NCI-H1930 (cell line): ENCODE data around the gene GSK3B.
"Not testable (repeated sequence)": the region's sequence is repeated elsewhere in the genome, so short reads cannot be mapped to it uniquely, and the experiment has no call there.

ENCODE experiments used
- DNase-seq, 2 experiments: peaks; one replicate each; lab custom pipeline; 2025; lab: John Stamatoyannopoulos, UW

Gene GSK3B

DNA sequence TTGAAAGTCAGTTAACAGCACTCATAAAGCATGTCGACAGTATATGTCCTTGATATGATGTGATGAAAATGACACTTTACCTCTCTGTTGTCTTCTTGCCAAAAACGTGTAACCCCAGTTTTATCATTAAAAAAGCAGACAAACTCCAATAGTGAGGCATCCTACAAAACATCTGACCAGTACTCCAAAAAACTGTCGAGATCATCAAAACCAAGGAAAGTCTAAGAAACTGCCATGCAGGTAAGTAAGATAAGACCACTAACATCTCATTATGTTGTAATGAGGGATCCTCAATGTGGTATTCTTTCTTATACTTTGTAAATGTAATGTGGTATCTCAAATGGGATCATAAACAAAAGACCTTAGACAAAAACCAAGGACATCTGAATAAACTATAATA lies 160.0 kb downstream of the GSK3B start:
- DNase-seq: no peak

- DNase-seq: no peak
Observed at GRCh38 chr3:119933207-119933606, 161.0 kb downstream of the GSK3B start.

DNA sequence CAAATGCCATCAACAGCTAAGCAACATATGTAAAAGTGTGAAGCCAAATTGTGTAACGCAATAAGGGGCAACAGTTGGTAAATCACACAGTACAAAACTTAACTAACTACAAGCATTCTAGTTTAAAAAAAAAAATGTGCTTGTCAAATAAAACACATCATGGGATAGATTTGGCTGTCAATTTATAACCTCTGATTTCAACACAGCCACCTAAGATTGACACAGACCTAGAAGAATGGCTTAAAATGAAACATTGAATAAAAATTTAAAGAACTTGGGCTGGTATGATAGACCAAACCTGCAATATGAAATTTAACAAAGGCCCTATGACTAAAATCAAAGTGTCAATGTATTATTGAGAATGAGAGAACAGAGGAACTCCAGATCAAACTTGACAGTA lies 164.0 kb downstream of the GSK3B start:
- no peak for DNase-seq

DNA sequence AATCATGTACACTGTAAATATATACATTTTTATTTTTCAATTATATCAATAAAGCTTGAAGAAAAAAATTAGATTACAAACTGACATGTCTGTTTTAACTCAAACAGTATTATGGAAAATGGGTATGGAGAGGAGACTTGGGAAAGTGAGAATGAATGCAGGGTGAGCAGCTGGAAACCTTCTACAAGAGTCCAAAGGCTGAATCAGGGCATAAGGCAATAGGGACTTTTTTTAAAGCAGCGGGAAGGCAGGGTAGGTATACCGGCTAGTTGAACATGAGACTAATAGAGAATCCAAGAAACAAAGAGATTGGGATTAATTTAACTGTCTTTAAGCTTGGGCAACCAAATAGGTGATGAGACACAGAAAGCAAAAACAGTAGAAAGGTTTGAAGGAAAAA lies 167.1 kb downstream of the GSK3B start:
- DNase-seq: no peak

- DNase-seq: no peak
Observed at GRCh38 chr3:119924111-119925094, 169.8 kb downstream of the GSK3B start.

DNA sequence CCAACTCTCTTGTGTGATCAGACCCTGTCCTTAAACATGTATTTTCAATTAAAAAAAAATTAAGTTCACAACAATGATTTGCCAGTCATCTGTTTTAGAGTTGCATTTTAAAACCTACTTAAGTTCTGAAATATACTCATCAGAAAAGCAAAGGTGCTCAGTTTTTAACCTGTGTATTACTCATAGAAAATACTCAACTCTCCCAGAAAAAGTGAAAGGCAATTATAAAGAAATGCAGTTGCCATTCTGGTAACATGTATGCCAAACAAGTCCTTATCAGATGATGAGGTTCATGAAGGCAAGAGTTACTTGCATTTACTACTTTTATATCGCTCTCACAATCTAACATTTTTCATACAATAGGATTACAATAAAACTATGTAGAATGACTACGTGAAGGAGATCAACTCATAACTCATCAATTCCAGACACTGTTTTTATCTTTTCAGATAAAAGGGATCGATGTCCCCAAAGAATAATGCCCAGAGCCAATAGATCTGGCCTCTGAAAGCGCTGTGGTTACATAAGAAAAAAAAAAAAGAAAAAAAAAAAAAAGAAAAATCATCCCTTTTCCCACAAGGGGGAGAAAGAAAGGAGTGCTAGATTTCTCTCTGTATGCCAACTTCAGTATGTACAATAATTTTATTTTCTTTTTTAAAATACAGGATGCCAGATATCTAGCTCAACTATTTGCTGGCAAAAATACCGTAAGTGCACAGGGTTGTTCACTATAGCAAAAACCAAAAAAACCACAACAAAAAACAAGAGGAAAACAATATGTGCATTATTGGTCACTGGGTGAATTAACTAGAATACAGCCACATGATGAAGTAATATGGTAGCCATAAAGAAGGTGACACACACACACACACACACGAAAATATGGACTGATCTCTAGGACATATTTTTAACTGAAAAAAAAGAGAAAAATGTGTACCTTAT lies 175.0 kb downstream of the GSK3B start:
- DNase-seq: no peak

DNA sequence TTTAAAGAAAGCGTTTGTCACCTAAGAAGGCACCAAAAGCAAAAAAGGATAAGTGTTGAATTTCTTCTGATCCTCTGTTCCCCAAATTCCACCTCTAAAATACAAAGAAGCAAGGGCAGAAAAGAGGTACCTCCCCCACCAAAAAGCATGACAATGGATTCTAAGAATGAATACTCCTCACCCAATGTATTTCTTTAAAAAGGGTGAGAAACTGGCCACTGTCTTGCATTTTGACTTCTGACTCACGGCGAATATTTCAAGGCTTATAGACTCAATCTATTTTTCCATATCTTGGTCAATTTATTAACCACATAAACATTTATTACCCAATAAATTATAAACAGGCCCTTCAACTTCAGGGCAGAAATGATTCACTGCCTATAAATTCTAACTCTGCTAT lies 181.2 kb downstream of the GSK3B start:
- no peak for DNase-seq

- DNase-seq: no peak
Observed at GRCh38 chr3:119912220-119912619, 182.0 kb downstream of the GSK3B start.

- no peak for DNase-seq
Observed at GRCh38 chr3:119911748-119912147, 182.5 kb downstream of the GSK3B start.

DNA sequence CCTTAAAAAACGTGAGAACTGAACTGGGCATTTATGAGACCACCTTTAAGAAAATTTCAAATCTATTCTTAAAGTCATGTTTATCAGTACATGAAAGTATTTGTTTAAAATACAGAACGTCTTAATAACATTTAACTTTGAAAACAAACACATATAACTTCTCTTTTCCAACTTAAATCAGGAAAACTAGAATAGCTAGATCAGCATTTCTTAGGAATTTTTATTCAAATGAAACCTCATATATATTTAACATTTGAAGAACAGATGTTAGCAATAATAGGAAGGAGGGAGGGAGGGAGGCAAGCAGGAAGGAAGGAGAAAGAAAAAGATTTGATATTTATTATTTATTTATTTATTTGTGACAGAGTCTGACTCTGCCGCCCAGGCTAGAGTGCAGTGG lies 192.2 kb downstream of the GSK3B start:
- no peak for DNase-seq

DNA sequence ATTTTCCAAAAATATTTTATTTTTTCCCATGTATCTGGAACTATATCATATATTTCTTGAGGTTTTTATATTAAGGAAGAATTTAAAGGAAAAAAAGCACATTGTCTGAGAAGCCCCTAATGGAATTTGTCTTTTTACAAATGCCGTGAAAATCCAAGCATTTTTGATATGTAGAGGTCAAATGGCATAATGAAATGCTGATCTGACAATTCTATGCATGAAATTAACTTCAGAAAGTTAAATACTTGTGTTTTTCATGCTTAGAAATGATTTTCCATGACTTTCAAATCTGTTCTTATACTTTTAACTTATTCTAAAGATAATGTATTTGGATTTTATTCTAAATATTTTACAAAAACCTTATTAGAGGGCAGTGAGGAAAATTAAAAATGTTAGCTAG lies 193.1 kb downstream of the GSK3B start:
- DNase-seq: no peak

DNA sequence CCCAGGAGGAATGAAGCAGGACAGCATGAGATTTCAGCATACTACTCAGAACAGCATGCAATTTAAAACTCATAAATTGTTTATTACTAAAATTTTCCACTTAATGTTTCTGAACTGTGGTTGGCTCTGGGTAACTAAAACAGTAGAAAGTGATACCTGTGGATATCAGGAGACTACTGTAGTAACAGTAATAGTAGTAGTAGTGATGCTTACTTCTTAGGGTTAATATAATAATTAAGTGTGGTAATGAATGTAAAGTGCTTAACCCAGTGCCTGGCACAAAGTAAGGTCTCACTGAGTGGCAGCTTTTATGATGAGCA lies 195.1 kb downstream of the GSK3B start:
- DNase-seq: no peak

DNA sequence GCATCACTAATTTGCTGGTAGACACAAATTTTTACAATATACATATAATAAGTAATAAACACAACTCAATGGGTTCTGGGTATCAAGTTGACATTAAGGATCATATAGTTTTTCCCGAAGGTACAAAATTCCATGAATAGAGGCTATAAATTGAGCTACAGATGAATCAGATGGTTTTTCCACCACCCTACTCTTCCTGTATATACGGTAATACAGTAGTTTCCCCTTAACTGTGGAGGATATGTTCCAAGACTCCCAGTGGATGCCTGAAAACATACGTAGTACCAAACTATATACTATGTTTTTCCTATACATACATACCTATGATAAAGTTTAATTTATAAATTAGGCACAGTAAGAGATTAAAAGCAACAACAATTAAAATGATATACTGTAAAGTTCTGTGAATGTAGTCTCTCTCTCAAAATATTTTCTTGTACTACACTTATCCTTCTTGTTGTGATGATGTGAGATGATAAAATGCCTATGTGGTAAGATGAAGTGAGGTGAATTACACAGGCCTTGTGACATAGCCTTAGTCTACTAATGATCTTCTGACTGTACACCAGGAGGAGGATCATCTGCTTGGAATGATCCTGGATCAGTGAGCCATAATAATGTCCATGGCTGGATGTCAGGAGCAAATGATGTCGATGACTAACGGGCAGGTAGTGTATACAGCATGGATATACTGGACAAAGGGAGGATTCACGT lies 195.6 kb downstream of the GSK3B start:
- no peak for DNase-seq

DNA sequence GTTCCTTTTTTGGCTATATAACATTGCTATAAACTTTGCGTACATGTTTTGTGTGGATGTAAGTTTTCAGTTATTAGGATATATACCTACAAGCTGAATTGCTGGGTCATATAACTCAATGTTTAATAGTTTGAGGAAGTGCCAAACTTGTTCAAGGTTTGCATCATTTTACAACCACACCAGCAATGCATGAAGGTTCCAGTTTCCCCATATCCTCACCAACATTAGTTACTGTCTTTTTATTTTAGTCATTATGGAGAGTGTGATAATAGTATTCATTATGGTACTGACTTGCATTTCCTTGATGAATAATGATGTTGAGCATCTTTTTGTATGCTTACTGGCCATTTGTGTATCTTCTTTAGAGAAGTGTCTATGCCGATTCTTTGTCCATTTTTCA lies 200.1 kb downstream of the GSK3B start:
- DNase-seq: no peak

- DNase-seq: no peak
Observed at GRCh38 chr3:119893769-119894168, 200.5 kb downstream of the GSK3B start.

DNA sequence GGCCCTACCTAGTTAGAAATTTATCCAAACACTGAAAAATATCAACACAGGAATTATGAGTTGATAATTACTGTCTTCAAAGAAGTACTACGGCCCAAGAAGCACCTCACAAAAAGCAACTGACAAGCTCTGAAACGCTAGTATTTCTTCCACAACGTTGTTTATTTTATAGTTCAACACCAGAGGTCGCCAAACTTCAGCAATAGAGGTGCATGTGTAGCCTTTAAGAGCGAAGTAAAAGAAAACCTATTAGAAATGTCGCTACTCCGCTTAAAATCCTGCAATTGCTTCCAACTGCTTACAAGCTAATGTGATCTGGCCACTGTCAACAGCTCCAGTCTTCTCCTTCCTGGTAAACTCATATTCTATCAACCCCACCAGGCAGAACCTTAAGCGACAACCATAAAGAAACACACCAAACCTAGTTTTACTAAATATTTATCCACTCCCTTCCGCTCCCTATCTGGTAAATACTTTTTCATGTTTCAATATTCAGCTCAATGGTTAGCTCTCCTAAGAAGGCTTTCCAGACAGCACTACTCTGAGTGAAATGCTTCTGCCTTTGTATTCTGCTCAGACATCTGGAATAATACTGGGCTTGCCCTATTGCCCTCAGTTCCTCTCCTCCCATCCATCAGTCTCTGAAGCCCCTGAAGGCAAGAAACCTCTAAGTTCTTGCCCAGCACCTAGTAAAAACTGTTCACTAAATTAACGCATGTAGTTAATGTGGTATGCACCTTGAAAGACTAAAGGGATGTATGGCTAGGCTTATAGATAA lies 202.1 kb downstream of the GSK3B start:
- DNase-seq: no peak

DNA sequence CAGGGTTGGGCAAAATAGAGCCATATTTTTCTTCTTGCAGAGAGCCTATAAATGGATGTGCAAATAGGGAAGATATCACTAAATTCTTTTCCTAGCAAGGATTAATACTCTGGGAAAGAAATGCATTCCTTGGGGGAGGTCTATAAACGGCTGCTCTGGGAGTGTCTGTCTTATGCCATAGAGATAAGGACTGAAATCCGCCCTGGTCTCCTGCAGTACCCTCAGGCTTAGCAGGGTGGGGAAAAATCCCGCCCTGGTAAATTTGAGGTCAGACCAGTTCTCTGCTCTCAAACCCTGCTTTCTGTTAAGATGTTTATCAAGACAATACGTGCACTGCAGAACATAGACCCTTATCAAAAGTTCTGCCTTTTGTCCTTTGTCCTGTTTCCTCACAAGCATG lies 205.6 kb downstream of the GSK3B start:
- DNase-seq: not testable (repeated sequence)

DNA sequence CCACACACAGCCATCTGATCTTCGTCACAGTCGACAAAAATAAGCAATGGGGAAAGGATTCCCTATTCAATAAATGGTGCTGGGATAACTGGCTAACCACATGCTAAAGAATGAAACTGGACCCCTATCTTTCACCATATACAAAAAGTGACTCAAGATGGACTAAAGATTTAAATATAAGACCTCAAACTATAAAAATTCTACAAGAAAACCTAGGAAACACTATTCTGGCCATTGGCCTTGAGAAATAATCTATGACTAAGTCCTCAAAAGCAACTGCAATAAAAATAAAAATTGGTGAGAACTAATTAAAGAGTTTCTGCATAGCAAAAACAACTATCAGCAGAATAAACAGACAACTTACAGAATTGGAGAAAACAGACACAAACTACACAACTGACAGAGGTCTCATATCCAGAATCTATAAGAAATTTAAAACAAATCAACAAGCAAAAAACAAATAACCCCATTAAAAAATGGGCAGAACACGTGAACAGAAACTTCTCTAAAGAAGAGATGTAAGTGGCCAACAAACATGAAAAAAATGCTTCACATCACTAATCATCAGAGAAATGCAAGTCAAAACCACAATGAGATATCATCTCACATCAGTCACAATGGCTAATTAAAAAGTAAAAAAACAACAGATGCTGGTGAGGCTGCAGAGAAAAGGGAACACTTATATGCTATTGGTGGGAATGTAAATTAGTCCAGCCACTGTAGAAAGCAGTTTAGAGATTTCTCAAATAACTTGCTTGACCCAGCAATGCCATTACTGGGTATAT lies 208.3 kb downstream of the GSK3B start:
- no peak for DNase-seq

GRCh38 chr3:119884161-119884557 lies 210.1 kb downstream of the GSK3B start:
- no peak for DNase-seq

DNA sequence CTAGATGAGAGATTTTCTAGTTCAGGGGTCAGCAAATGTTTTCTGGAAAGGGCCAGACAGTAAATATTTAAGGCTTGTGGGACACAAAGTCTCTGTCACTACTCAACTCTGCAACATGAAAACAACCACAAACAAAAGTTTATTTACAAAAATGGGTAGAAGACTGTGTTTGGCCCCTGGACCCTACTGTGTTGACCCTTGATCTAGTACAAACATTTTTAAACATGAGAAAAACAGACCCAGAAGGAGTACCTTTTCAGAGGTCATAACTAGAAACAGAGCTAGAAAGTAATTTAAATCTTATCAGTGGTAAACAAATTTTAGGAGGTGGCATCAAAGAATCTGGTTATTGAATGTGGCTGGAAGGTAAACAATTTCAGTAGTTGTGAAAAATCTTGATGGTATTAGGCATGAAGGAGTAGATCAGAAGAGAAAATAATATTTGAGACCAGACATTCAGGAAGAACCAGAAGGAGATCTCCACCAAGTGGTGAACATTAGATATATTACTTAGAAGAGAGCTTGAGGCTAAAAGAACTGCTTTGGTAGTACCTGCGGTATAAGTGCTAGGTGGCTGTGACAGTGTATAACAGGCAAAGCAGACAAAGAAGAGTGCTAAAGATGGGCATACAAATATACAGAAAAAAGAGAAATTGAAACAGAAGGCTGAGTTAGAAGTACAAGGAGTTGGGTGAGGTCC lies 210.6 kb downstream of the GSK3B start:
- DNase-seq: no peak
